Karpas-422 (cell line): ENCODE data around the gene MUS81. TPM values are rescaled to one million over a fixed set of nuclear protein-coding genes. Genes with fewer than 3 reads are reported as not detected.

Experiments
- DNase-seq: peaks from one replicate; pipeline ENCODE4 v3.0.0-alpha.2; 2015
- H2AFZ ChIP-seq: fragments of 200-600 bp; sonication (generic); 2 replicates; pipeline ENCODE4 v1.6.1; 2014; ENCODE audit warnings: antibody characterized with exemption, low read length, mixed read lengths
- H3K27ac ChIP-seq: fragments of 200-600 bp; sonication (generic); 2 replicates; pipeline ENCODE4 v1.5.1; 2014; ENCODE audit warnings: mild to moderate bottlenecking, low read length, moderate library complexity
- H3K27me3 ChIP-seq: fragments of 200-600 bp; sonication (generic); 2 replicates; pipeline ENCODE4 v1.6.1; 2014; ENCODE audit warnings: low read length, mixed read lengths
- H3K36me3 ChIP-seq: fragments of 200-600 bp; sonication (generic); 2 replicates; pipeline ENCODE4 v1.6.1; 2014; ENCODE audit warnings: low read length, mixed read lengths; ENCODE audit not compliant: insufficient read depth
- H3K4me1 ChIP-seq: fragments of 200-600 bp; sonication (generic); 2 replicates; pipeline ENCODE4 v1.6.1; 2014; ENCODE audit warnings: mild to moderate bottlenecking, low read length, mixed read lengths
- H3K4me2 ChIP-seq: fragments of 200-600 bp; sonication (generic); 2 replicates; pipeline ENCODE4 v1.6.1; 2014; ENCODE audit warnings: low read length, low read depth, mild to moderate bottlenecking; ENCODE audit not compliant: poor library complexity, severe bottlenecking
- H3K4me3 ChIP-seq: fragments of 200-600 bp; sonication (generic); 2 replicates; pipeline ENCODE4 v1.5.1; 2014; ENCODE audit warnings: mild to moderate bottlenecking, antibody characterized with exemption, low read length, mixed read lengths
- H3K79me2 ChIP-seq: fragments of 200-600 bp; sonication (generic); 2 replicates; pipeline ENCODE4 v1.6.1; 2014; ENCODE audit warnings: mild to moderate bottlenecking, low read length, mixed read lengths
- H3K9ac ChIP-seq: fragments of 200-600 bp; sonication (generic); 2 replicates; pipeline ENCODE4 v1.6.0; 2014; ENCODE audit warnings: low read length
- H3K9me2 ChIP-seq: fragments of 200-600 bp; sonication (generic), shearing (Covaris generic); replicated peaks from 2 replicates; pipeline ENCODE4 v1.6.0; 2014; ENCODE audit warnings: mild to moderate bottlenecking, low read length, moderate library complexity; ENCODE audit not compliant: insufficient read depth
- H3K9me3 ChIP-seq: fragments of 300-700, 200-600 bp; sonication (generic); 2 replicates; pipeline ENCODE4 v1.6.1; 2014; ENCODE audit warnings: low read length, mixed read lengths
- H4K20me1 ChIP-seq: fragments of 200-600 bp; sonication (generic); 2 replicates; pipeline ENCODE4 v1.6.1; 2014; ENCODE audit warnings: mild to moderate bottlenecking, antibody characterized with exemption, low read length, low read depth; ENCODE audit not compliant: insufficient read depth
- total RNA-seq: library from RNA; depleted of rRNA; stranded (reverse); fragments of >200 nt; shearing (Covaris generic); gene quantifications from 2 replicates; pipeline ENCODE4 v1.2.3, GENCODE V29; 2014; ENCODE audit warnings: low replicate concordance

Gene MUS81
- total RNA-seq, 1 experiment from 2014 or later, result 41.3 TPM

- no peak overlapping the region for H2AFZ ChIP-seq
- no peaks in the 10 kb centered on the region for H3K36me3 ChIP-seq
- peaks cover 41% of the 10 kb centered on the region for H3K4me1 ChIP-seq
- no peak overlapping the region for H3K4me3 ChIP-seq
- no peak overlapping the region for H3K9ac ChIP-seq
- H3K9me3 ChIP-seq, result no peaks in the 10 kb centered on the region
- no peak for DNase-seq
- H3K9me2 ChIP-seq, result no peaks in the 10 kb centered on the region
- peaks cover 8% of the 10 kb centered on the region for H3K79me2 ChIP-seq
- H3K27me3 ChIP-seq, result no peaks in the 10 kb centered on the region
- H3K4me2 ChIP-seq, result no peak overlapping the region
- peaks cover 6% of the 10 kb centered on the region; the same call in 1 of the 2 replicates for H4K20me1 ChIP-seq
- H3K27ac ChIP-seq, result no peak overlapping the region
Observed at GRCh38 chr11:65896034-65896999, 36.1 kb downstream of the MUS81 start.

- Histone ChIP-seq H3K27ac (no peak overlapping the region), H3K9ac (no peak overlapping the region), H2AFZ (no peak overlapping the region), H3K79me2 (peaks cover under 1% of the 10 kb centered on the region; the same call in 1 of the 2 replicates), H3K4me2 (no peak overlapping the region), H3K4me1 (peaks cover 35% of the 10 kb centered on the region), H3K9me3 (no peaks in the 10 kb centered on the region), H3K36me3 (no peaks in the 10 kb centered on the region), H3K27me3 (no peaks in the 10 kb centered on the region), H3K4me3 (no peak overlapping the region), H3K9me2 (no peaks in the 10 kb centered on the region), H4K20me1 (peaks cover 3% of the 10 kb centered on the region; the same call in 1 of the 2 replicates)
- no peak for DNase-seq
Observed at GRCh38 chr11:65897020-65897471, 36.8 kb downstream of the MUS81 start.

GRCh38 chr11:65898656-65899355 lies 38.6 kb downstream of the MUS81 start:
- Histone ChIP-seq H3K79me2 (no peaks in the 10 kb centered on the region), H3K4me3 (no peak overlapping the region), H4K20me1 (no peaks in the 10 kb centered on the region), H3K27me3 (no peaks in the 10 kb centered on the region), H3K4me2 (no peak overlapping the region), H3K4me1 (peaks cover 17% of the 10 kb centered on the region), H3K27ac (no peak overlapping the region), H3K36me3 (no peaks in the 10 kb centered on the region), H3K9me2 (no peaks in the 10 kb centered on the region), H3K9ac (no peak overlapping the region), H2AFZ (no peak overlapping the region), H3K9me3 (no peaks in the 10 kb centered on the region)
- DNase-seq, result no peak

- peak overlapping the region; percentile 55; the same call in 1 of the 2 replicates for H3K4me3 ChIP-seq
- no peaks in the 10 kb centered on the region for H3K27me3 ChIP-seq
- peaks cover 11% of the 10 kb centered on the region for H3K4me1 ChIP-seq
- no peaks in the 10 kb centered on the region for H3K79me2 ChIP-seq
- no peak overlapping the region for H2AFZ ChIP-seq
- DNase-seq, result peak; percentile 25
- no peaks in the 10 kb centered on the region for H4K20me1 ChIP-seq
- H3K9me2 ChIP-seq, result no peaks in the 10 kb centered on the region
- no peaks in the 10 kb centered on the region for H3K36me3 ChIP-seq
- H3K9me3 ChIP-seq, result no peaks in the 10 kb centered on the region
- H3K4me2 ChIP-seq, result peak overlapping the region; percentile 69
- H3K9ac ChIP-seq, result no peak overlapping the region
- H3K27ac ChIP-seq, result no peak overlapping the region
Observed at GRCh38 chr11:65899356-65900124, 39.3 kb downstream of the MUS81 start.

GRCh38 chr11:65900125-65900898 lies 40.1 kb downstream of the MUS81 start, which contains the start of gene FOSL1:
Gene FOSL1 (minus strand): TSS chr11:65900388. CDS start chr11:65900339, 49 bp downstream.
- H3K36me3 ChIP-seq, result no peaks in the 10 kb centered on the region
- H3K9ac ChIP-seq, result 0 out of 2 replicates have a peak within 1 kb of the TSS, but pooled peaks have one; percentile 27
- no peaks in the 10 kb centered on the region for H3K9me3 ChIP-seq
- H3K27me3 ChIP-seq, result no peaks in the 10 kb centered on the region
- H3K4me3 ChIP-seq, result peak within 1 kb of the TSS; percentile 55; the same call in 1 of the 2 replicates
- H4K20me1 ChIP-seq, result no peaks in the 10 kb centered on the region
- peaks cover 11% of the 10 kb centered on the region for H3K4me1 ChIP-seq
- no peaks in the 10 kb centered on the region for H3K79me2 ChIP-seq
- no peak within 1 kb of the TSS for H2AFZ ChIP-seq
- no peak within 1 kb of the TSS for H3K27ac ChIP-seq
- no peaks in the 10 kb centered on the region for H3K9me2 ChIP-seq
- DNase-seq, result peak; percentile 87
- peak within 1 kb of the TSS; percentile 69 for H3K4me2 ChIP-seq

- no peak overlapping the region for H2AFZ ChIP-seq
- H3K79me2 ChIP-seq, result no peaks in the 10 kb centered on the region
- no peak overlapping the region for H3K4me3 ChIP-seq
- peaks cover 11% of the 10 kb centered on the region for H3K4me1 ChIP-seq
- H3K9me3 ChIP-seq, result no peaks in the 10 kb centered on the region
- DNase-seq, result no peak
- H3K27me3 ChIP-seq, result no peaks in the 10 kb centered on the region
- no peak overlapping the region for H3K27ac ChIP-seq
- no peak overlapping the region for H3K9ac ChIP-seq
- no peaks in the 10 kb centered on the region for H3K9me2 ChIP-seq
- H3K4me2 ChIP-seq, result peak overlapping the region; percentile 69
- no peaks in the 10 kb centered on the region for H4K20me1 ChIP-seq
- no peaks in the 10 kb centered on the region for H3K36me3 ChIP-seq
Observed at GRCh38 chr11:65900899-65901180, 40.6 kb downstream of the MUS81 start.

GRCh38 chr11:65903068-65903481 lies 42.8 kb downstream of the MUS81 start:
- DNase-seq, result no peak
- no peaks in the 10 kb centered on the region for H3K9me2 ChIP-seq
- no peak overlapping the region for H2AFZ ChIP-seq
- no peak overlapping the region for H3K9ac ChIP-seq
- H3K27ac ChIP-seq, result no peak overlapping the region
- H3K36me3 ChIP-seq, result no peaks in the 10 kb centered on the region
- H3K4me2 ChIP-seq, result no peak overlapping the region
- peaks cover 11% of the 10 kb centered on the region for H3K4me1 ChIP-seq
- H3K4me3 ChIP-seq, result no peak overlapping the region
- no peaks in the 10 kb centered on the region for H3K79me2 ChIP-seq
- H3K27me3 ChIP-seq, result no peaks in the 10 kb centered on the region
- H4K20me1 ChIP-seq, result no peaks in the 10 kb centered on the region
- H3K9me3 ChIP-seq, result no peaks in the 10 kb centered on the region
